Adrenal gland (tissue), 5 donors: Measurements from ENCODE around the gene CD274.
A peak's percentile ranks its signal among the peaks of the same experiment; 100 is the strongest.

Source experiments
- CTCF ChIP-seq, 6 experiments: fragments of 450-650 bp in 4 of 6; fragments of 200-600 bp in 2 of 6; sonication (generic) in 1 of 6; IDR thresholded peaks; 1 replicate in 5 of 6; 2 replicates in 1 of 6; pipeline versions ENCODE4 v1.5.1 to v1.8.0; 2016 to 2021; ENCODE audit warnings: antibody characterized with exemption in 6 of 6, mild to moderate bottlenecking in 2 of 6, moderate library complexity in 1 of 6
- POLR2A ChIP-seq, 2 donors: fragments of 450-650 bp; IDR thresholded peaks; one replicate each; pipeline ENCODE4 v1.6.1; 2017; ENCODE audit warnings: antibody characterized with exemption in 2 of 2, mild to moderate bottlenecking in 2 of 2, moderate library complexity in 1 of 2
- donor health status: DM: no; HTN: no; CAD: no.

- TF ChIP-seq CTCF (IDR thresholded peaks at IDR 0.05) (peak; percentile 29 to 60 (median 58)), POLR2A (IDR thresholded peaks at IDR 0.05) (no peak)
These were observed 7.8 kb upstream of the CD274 start for GRCh38 chr9:5442400-5443011.
